Peyer's patch (tissue), 4 donors: ENCODE results near the gene XYLT1. TPM values are rescaled to one million over a fixed set of nuclear protein-coding genes. Genes with fewer than 3 reads are reported as not detected.
A peak's percentile ranks its signal among the peaks of the same experiment; 100 is the strongest.

Source experiments
- DNase-seq, 3 donors: peaks; one replicate each; pipeline ENCODE4 v3.0.0-alpha.2; 2017 to 2019
- H3K27ac ChIP-seq, 4 donors: fragments of 200-600 bp; sonication (generic); one replicate each; pipeline ENCODE4 v1.5.1; 2016 to 2019
- H3K27me3 ChIP-seq, 2 donors: fragments of 200-600 bp; sonication (generic); one replicate each; pipeline ENCODE4 v1.5.1; 2019
- H3K36me3 ChIP-seq, 3 donors: fragments of 200-600 bp; sonication (generic); one replicate each; pipeline ENCODE4 v1.5.1; 2016 to 2019
- H3K4me1 ChIP-seq, 4 donors: fragments of 200-600 bp; sonication (generic); one replicate each; pipeline ENCODE4 v1.5.1; 2016 to 2019
- H3K4me3 ChIP-seq, 4 donors: fragments of 200-600 bp; sonication (generic); 1 replicate in 3 of 4; 2 replicates in 1 of 4; pipeline ENCODE4 v1.5.1; 2016 to 2019; ENCODE audit warnings: mild to moderate bottlenecking in 1 of 4
- H3K9me3 ChIP-seq, 4 donors: fragments of 200-600 bp; sonication (generic); one replicate each; pipeline ENCODE4 v1.5.1; 2016 to 2019; ENCODE audit warnings: mild to moderate bottlenecking in 1 of 4
- CTCF ChIP-seq, 6 experiments: fragments of 450-650 bp in 4 of 6; fragments of 200-600 bp in 2 of 6; sonication (generic) in 1 of 6; IDR thresholded peaks; one replicate each; pipeline ENCODE4 v1.5.1; 2017 to 2019; ENCODE audit warnings: antibody characterized with exemption in 6 of 6, mild to moderate bottlenecking in 3 of 6, moderate library complexity in 1 of 6
- POLR2A ChIP-seq, 2 donors: fragments of 450-650 bp; IDR thresholded peaks; one replicate each; pipeline ENCODE4 v1.5.1; 2017; ENCODE audit warnings: antibody characterized with exemption in 2 of 2, mild to moderate bottlenecking in 2 of 2, moderate library complexity in 2 of 2
- total RNA-seq, 4 donors: library from RNA; depleted of rRNA; stranded (reverse); fragments of >200 nt; gene quantifications; one replicate each; pipeline ENCODE4 v1.1.0, GENCODE V29; 2016

Gene XYLT1
- total RNA-seq, 4 donors from 2014 or later, result 18.7 to 42.1 (median 37.7) TPM

- H3K9me3 ChIP-seq, result no peaks in the 10 kb centered on the region
- H3K4me1 ChIP-seq, result no peaks in the 10 kb centered on the region
- no peak overlapping the region for H3K4me3 ChIP-seq
- no peaks in the 10 kb centered on the region for H3K36me3 ChIP-seq
- TF ChIP-seq POLR2A (IDR thresholded peaks at IDR 0.05), result no peak
- TF ChIP-seq CTCF (IDR thresholded peaks at IDR 0.05), result no peak
- H3K27me3 ChIP-seq, result no peaks in the 10 kb centered on the region
- H3K27ac ChIP-seq, result no peak overlapping the region
- DNase-seq, result no peak
Observed at GRCh38 chr16:17152311-17152710, 318.4 kb downstream of the XYLT1 start.

- Histone ChIP-seq H3K27ac (no peak overlapping the region), H3K9me3 (no peaks in the 10 kb centered on the region), H3K4me1 (no peaks in the 10 kb centered on the region), H3K36me3 (no peaks in the 10 kb centered on the region), H3K27me3 (no peaks in the 10 kb centered on the region), H3K4me3 (no peak overlapping the region)
- TF ChIP-seq CTCF (IDR thresholded peaks at IDR 0.05), result no peak
- no peak for TF ChIP-seq POLR2A (IDR thresholded peaks at IDR 0.05)
- DNase-seq, result no peak
Observed at GRCh38 chr16:17151335-17151734, 319.4 kb downstream of the XYLT1 start.

- no peaks in the 10 kb centered on the region for H3K36me3 ChIP-seq
- TF ChIP-seq POLR2A (IDR thresholded peaks at IDR 0.05) (no peak), CTCF (IDR thresholded peaks at IDR 0.05) (no peak)
- no peaks in the 10 kb centered on the region for H3K27me3 ChIP-seq
- H3K4me3 ChIP-seq, result no peak overlapping the region
- no peak overlapping the region for H3K27ac ChIP-seq
- no peak for DNase-seq
- no peaks in the 10 kb centered on the region for H3K9me3 ChIP-seq
- H3K4me1 ChIP-seq, result no peaks in the 10 kb centered on the region
Observed at GRCh38 chr16:17149904-17150483, 320.8 kb downstream of the XYLT1 start.

- no peaks in the 10 kb centered on the region for H3K4me1 ChIP-seq
- peak in 1 of 3 donors; percentile 8 for DNase-seq
- no peaks in the 10 kb centered on the region for H3K36me3 ChIP-seq
- H3K9me3 ChIP-seq, result no peaks in the 10 kb centered on the region
- H3K27me3 ChIP-seq, result no peaks in the 10 kb centered on the region
- TF ChIP-seq POLR2A (IDR thresholded peaks at IDR 0.05) (no peak), CTCF (IDR thresholded peaks at IDR 0.05) (no peak)
- H3K27ac ChIP-seq, result no peak overlapping the region
- no peak overlapping the region for H3K4me3 ChIP-seq
Observed at GRCh38 chr16:17147942-17148341, 322.8 kb downstream of the XYLT1 start.

GRCh38 chr16:17145029-17145428 lies 325.7 kb downstream of the XYLT1 start:
- DNase-seq, result peak in 1 of 3 donors; percentile 1
- TF ChIP-seq POLR2A (IDR thresholded peaks at IDR 0.05) (no peak), CTCF (IDR thresholded peaks at IDR 0.05) (no peak)
- Histone ChIP-seq H3K27ac (no peak overlapping the region), H3K9me3 (no peaks in the 10 kb centered on the region), H3K4me3 (no peak overlapping the region), H3K36me3 (peaks cover 0 to 2% (median 0%) of the 10 kb centered on the region in 3 donors), H3K27me3 (no peaks in the 10 kb centered on the region), H3K4me1 (no peaks in the 10 kb centered on the region)

- Histone ChIP-seq H3K27me3 (no peaks in the 10 kb centered on the region), H3K9me3 (no peaks in the 10 kb centered on the region), H3K4me1 (no peaks in the 10 kb centered on the region), H3K27ac (no peak overlapping the region), H3K4me3 (no peak overlapping the region), H3K36me3 (peaks cover 0 to 8% (median 0%) of the 10 kb centered on the region in 3 donors)
- TF ChIP-seq POLR2A (IDR thresholded peaks at IDR 0.05) (no peak), CTCF (IDR thresholded peaks at IDR 0.05) (no peak)
- no peak for DNase-seq
Observed at GRCh38 chr16:17144431-17144830, 326.3 kb downstream of the XYLT1 start.
